Activated B cell treated with CpG ODN at 0.5 μM for 24 hours (primary cell): ENCODE data around the gene ZEB2. TPM values are rescaled to one million over a fixed set of nuclear protein-coding genes. Genes with fewer than 3 reads are reported as not detected.

ENCODE experiments used
- ATAC-seq: fragments of 200-7000 bp; cut with Tn5 transposase; one replicate; pipeline ENCODE4 v1.10.0; 2021; ENCODE audit warnings: low read depth, mild to moderate bottlenecking, moderate library complexity
- CTCF ChIA-PET: fragments of 350-600 bp; sonication (Branson Sonifier 250); formaldehyde crosslinking; loops from one replicate; lab custom pipeline; 2021; ENCODE audit warnings: antibody characterized with exemption; lab: Charles Lee
- POLR2A ChIA-PET: fragments of 350-600 bp; sonication (Branson Sonifier 250); formaldehyde crosslinking; loops from one replicate; lab custom pipeline; 2021; ENCODE audit warnings: antibody characterized with exemption; lab: Charles Lee
- DNase-seq: peaks from one replicate; pipeline ENCODE4 v3.0.0; 2022
- H3K27ac Mint-ChIP-seq: one replicate; pipeline ENCODE4 v1.8.0; 2020; ENCODE audit warnings: mixed read lengths
- H3K27me3 Mint-ChIP-seq: one replicate; pipeline ENCODE4 v1.8.0; 2021; ENCODE audit warnings: mixed read lengths
- H3K36me3 Mint-ChIP-seq: one replicate; pipeline ENCODE4 v1.8.0; 2021; ENCODE audit warnings: low read depth, mixed read lengths
- H3K4me1 Mint-ChIP-seq: one replicate; pipeline ENCODE4 v1.8.0; 2021; ENCODE audit warnings: mixed read lengths
- H3K4me3 Mint-ChIP-seq: one replicate; pipeline ENCODE4 v1.8.0; 2020; ENCODE audit warnings: mild to moderate bottlenecking, mixed read lengths
- H3K9me3 Mint-ChIP-seq: one replicate; pipeline ENCODE4 v1.8.0; 2020; ENCODE audit warnings: mixed read lengths
- intact Hi-C: fragments of 100-400 bp; cut with micrococcal nuclease; formaldehyde crosslinking; loops from one replicate; pipeline ENCODE4 v1.15.1; 2024
- total RNA-seq: library from RNA; stranded (reverse); gene quantifications from 2 replicates; pipeline ENCODE4 v1.2.3, GENCODE V29; 2022
- TF ChIP-seq, protein P1 (sequence below): fragments of 200-600 bp; IDR thresholded peaks from one replicate; pipeline ENCODE4 v1.8.0; 2022; ENCODE audit warnings: antibody characterized with exemption, mild to moderate bottlenecking

Gene ZEB2
- total RNA-seq, 1 donor from 2014 or later, result 200 TPM

DNA sequence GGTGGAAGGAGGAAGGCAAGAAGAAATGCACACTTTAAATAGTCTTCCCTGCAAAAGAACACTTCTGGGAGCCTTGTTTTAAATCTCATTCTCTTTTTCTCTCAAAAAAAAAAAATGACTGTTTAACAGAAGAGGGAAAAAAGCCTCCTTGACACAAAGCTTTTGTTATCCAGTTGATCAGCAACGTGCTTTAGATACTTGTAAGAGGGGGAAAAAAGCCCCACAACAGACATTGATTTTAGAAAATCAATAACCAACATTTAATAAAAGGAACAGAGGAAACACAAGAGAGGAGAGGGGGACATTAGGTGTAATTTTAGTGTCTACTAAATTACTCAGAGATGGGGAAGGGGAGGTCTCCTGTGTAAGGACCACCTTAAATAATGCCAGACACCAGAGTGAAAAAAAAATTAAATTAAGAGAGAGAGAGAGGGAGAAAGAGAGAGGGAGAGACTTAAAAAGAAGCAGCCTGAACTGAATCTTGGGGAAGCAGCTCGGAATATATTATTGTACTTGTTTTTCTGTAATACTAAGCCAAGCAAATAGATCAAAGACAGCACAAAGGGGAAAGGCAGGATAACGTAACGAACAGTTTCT, 4.7 kb downstream of the ZEB2 start:
- H3K4me1 Mint-ChIP-seq, result peaks cover 55% of the 10 kb centered on the region
- peak overlapping the region; percentile 85 for H3K27ac Mint-ChIP-seq
- no peaks in the 10 kb centered on the region for H3K9me3 Mint-ChIP-seq
- ChIA-PET POLR2A (interaction anchor here (0.7 to 1.6 kb wide), 4 partner anchors 9 to 186 kb away, joined by 3 to 4 read pairs (median 4); no protein-coding TSS in a partner anchor), CTCF (interaction anchor here (2.5 kb wide), 1 partner anchor 11 kb away, joined by 6 read pairs; no protein-coding TSS in a partner anchor)
- ATAC-seq (no peak), DNase-seq (no peak)
- H3K36me3 Mint-ChIP-seq, result peaks cover 56% of the 10 kb centered on the region
- H3K4me3 Mint-ChIP-seq, result peak overlapping the region; percentile 93
- TF ChIP-seq, protein P1, sequence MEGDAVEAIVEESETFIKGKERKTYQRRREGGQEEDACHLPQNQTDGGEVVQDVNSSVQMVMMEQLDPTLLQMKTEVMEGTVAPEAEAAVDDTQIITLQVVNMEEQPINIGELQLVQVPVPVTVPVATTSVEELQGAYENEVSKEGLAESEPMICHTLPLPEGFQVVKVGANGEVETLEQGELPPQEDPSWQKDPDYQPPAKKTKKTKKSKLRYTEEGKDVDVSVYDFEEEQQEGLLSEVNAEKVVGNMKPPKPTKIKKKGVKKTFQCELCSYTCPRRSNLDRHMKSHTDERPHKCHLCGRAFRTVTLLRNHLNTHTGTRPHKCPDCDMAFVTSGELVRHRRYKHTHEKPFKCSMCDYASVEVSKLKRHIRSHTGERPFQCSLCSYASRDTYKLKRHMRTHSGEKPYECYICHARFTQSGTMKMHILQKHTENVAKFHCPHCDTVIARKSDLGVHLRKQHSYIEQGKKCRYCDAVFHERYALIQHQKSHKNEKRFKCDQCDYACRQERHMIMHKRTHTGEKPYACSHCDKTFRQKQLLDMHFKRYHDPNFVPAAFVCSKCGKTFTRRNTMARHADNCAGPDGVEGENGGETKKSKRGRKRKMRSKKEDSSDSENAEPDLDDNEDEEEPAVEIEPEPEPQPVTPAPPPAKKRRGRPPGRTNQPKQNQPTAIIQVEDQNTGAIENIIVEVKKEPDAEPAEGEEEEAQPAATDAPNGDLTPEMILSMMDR, result no peak
- H3K27me3 Mint-ChIP-seq, result no peaks in the 10 kb centered on the region
- intact Hi-C loops, result loop anchor here (5.0 kb wide), 3 partner anchors 278 to 1077 kb away; no protein-coding TSS in a partner anchor

DNA sequence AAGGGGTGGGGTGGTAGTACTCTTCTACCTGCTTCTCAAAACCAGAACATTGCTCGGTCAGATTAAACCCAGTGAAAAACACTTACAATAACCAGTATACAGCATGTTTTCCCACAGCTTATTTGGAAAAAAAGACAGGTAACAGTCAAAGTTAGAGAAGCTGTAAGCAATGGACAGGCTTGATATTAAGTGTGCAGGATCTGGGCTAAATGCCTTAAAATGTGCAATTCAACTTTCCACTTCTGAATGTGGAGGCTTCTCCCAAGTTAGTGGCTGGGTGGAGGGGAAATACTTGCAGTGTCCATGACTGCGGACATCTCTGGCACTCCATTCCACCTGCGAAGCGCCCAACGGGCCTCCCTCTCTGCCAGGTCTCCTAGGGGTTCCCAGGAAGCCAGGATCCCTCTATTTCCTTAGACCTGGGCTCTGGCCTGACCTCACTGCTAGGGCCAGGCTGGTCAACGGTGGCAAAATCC, 5.3 kb downstream of the ZEB2 start:
- no peaks in the 10 kb centered on the region for H3K9me3 Mint-ChIP-seq
- intact Hi-C loops, result loop anchor here (5.0 kb wide), 4 partner anchors 277 to 1128 kb away; no protein-coding TSS in a partner anchor
- peaks cover 60% of the 10 kb centered on the region for H3K4me1 Mint-ChIP-seq
- TF ChIP-seq, protein P1, result no peak
- ChIA-PET CTCF (interaction anchor here (2.5 kb wide), 1 partner anchor 10 kb away, joined by 6 read pairs; no protein-coding TSS in a partner anchor), POLR2A (interaction anchor here (0.6 to 1.6 kb wide), 3 partner anchors 9 to 187 kb away, joined by 3 to 4 read pairs (median 3); no protein-coding TSS in a partner anchor)
- H3K27me3 Mint-ChIP-seq, result no peaks in the 10 kb centered on the region
- H3K4me3 Mint-ChIP-seq, result peak overlapping the region; percentile 93
- peaks cover 57% of the 10 kb centered on the region for H3K36me3 Mint-ChIP-seq
- DNase-seq (no peak), ATAC-seq (no peak)
- peak overlapping the region; percentile 85 for H3K27ac Mint-ChIP-seq

DNA sequence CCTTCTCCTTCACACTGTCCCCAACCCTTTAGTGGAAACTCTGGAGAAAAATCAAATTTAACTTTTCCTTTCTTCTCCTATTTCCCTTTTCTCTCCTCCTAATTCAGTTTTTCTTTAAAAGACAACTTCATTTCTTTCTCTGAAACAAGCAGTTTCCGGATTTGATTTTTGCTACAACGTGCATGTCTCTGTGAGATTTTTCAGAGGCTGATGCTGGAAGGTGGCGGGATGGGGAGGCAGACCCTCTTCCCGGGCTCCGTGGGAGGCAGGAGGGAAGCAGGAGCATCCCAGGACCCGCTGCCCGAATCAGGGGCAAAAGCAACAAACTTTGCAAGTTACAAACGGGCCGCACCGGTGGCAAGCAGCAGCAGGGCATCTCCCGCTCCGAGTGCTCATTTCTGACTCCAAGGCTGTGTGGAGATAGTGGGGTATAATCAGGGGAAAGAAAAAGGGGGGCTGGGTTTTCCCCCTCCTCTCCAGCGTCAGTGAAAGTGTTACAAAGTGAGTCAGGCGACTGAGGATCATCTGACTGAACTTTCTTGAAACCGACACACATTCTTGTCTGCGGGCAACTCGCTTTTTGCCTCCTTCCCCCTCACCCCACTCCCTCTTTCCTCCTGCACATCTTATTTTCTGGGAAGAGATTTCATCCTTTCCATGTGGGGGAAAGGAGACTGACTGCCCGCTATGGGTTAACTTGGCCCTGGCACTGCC, 6.4 kb downstream of the ZEB2 start:
- peak overlapping the region; percentile 85 for H3K27ac Mint-ChIP-seq
- no peak for DNase-seq
- peaks cover 65% of the 10 kb centered on the region for H3K36me3 Mint-ChIP-seq
- intact Hi-C loops, result loop anchor here (5.0 kb wide), 1 partner anchor 1129 kb away; no protein-coding TSS in a partner anchor
- H3K4me3 Mint-ChIP-seq, result peak overlapping the region; percentile 93
- TF ChIP-seq, protein P1, result no peak
- POLR2A ChIA-PET, result interaction anchor here (0.6 to 1.0 kb wide), 3 partner anchors 8 to 69 kb away, joined by 3 to 4 read pairs (median 3); no protein-coding TSS in a partner anchor
- CTCF ChIA-PET, result no interaction called here
- no peaks in the 10 kb centered on the region for H3K9me3 Mint-ChIP-seq
- ATAC-seq, result no peak
- peaks cover 71% of the 10 kb centered on the region for H3K4me1 Mint-ChIP-seq
- no peaks in the 10 kb centered on the region for H3K27me3 Mint-ChIP-seq

DNA sequence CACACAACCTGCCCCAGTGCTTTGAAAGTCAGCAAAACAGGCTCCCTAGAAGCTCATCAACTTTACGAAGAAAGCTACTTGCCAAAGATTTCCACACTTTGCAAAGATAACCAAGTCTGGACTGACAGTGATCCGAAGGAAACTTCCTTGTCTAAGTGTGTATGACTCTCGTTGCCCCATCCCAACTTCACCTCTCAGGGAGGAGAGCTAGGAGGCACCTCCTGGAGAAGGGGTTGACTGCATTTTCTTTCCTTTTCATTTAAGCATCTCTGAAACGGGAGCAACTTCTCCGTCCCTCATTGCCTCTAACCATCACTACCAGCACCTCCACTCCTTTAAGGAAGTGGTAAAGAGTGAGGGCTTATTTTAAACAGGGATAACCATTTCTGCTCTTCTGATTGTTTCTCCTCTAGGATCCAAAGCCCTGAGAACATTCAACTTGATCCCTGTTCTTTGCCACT, 7.0 kb downstream of the ZEB2 start:
- Mint-ChIP-seq H3K27ac (peak overlapping the region; percentile 85), H3K9me3 (no peaks in the 10 kb centered on the region), H3K27me3 (no peaks in the 10 kb centered on the region), H3K4me3 (peak overlapping the region; percentile 93), H3K4me1 (peaks cover 78% of the 10 kb centered on the region), H3K36me3 (peaks cover 70% of the 10 kb centered on the region)
- intact Hi-C loops, result loop anchor here (5.0 kb wide), 1 partner anchor 1129 kb away; no protein-coding TSS in a partner anchor
- ChIA-PET POLR2A (interaction anchor here (1.0 kb wide), 1 partner anchor 9 kb away, joined by 4 read pairs; no protein-coding TSS in a partner anchor), CTCF (no interaction called here)
- no peak for ATAC-seq
- TF ChIP-seq, protein P1, result no peak
- no peak for DNase-seq
